SIG-M5 (cell line): ENCODE measurements around the gene CD47.
A peak's percentile ranks its signal among the peaks of the same experiment; 100 is the strongest.

Experiments
- DNase-seq: peaks from one replicate; lab custom pipeline; 2025; lab: John Stamatoyannopoulos, UW

CD47 gene

GRCh38 chr3:108117241-108117775 lies 26.5 kb upstream of the CD47 start:
- DNase-seq: no peak

- no peak for DNase-seq
These were observed 23.7 kb upstream of the CD47 start for GRCh38 chr3:108114423-108115065.

- DNase-seq: no peak
These were observed 23.1 kb upstream of the CD47 start for GRCh38 chr3:108113975-108114374.

GRCh38 chr3:108110934-108111333 lies 20.1 kb upstream of the CD47 start:
- DNase-seq: no peak

GRCh38 chr3:108108416-108108815 lies 17.6 kb upstream of the CD47 start:
- DNase-seq: no peak

- DNase-seq: no peak
These were observed 15.6 kb upstream of the CD47 start for GRCh38 chr3:108106449-108106848.

- DNase-seq: no peak
These were observed 15.2 kb upstream of the CD47 start for GRCh38 chr3:108106031-108106430.

- no peak for DNase-seq
These were observed 13.3 kb upstream of the CD47 start for GRCh38 chr3:108103886-108104797.

GRCh38 chr3:108103040-108103751 lies 12.4 kb upstream of the CD47 start:
- no peak for DNase-seq

- DNase-seq: peak; percentile 78
These were observed 11.7 kb upstream of the CD47 start for GRCh38 chr3:108102420-108103039.

GRCh38 chr3:108100906-108101660 lies 10.3 kb upstream of the CD47 start:
- peak; percentile 65 for DNase-seq

GRCh38 chr3:108099679-108100428 lies 9.0 kb upstream of the CD47 start:
- peak; percentile 55 for DNase-seq

GRCh38 chr3:108099244-108099643 lies 8.4 kb upstream of the CD47 start:
- no peak for DNase-seq

- no peak for DNase-seq
These were observed 7.2 kb upstream of the CD47 start for GRCh38 chr3:108098003-108098370.

- DNase-seq: no peak
These were observed 6.6 kb upstream of the CD47 start for GRCh38 chr3:108097322-108098002.

- DNase-seq: no peak
These were observed 5.9 kb upstream of the CD47 start for GRCh38 chr3:108096532-108097321.

GRCh38 chr3:108093616-108094015 lies 2.8 kb upstream of the CD47 start:
- DNase-seq: no peak

- no peak for DNase-seq
These were observed 2.2 kb upstream of the CD47 start for GRCh38 chr3:108093021-108093420.

GRCh38 chr3:108092501-108092900 lies 1.7 kb upstream of the CD47 start:
- no peak for DNase-seq
